GM13977 (cell line): Measurements from ENCODE around the gene CHST4.

Source experiments
- DNase-seq: peaks from one replicate; pipeline ENCODE4 v3.0.0; 2012; ENCODE audit warnings: low spot score
- in situ Hi-C: fragments of 300-500 bp; cut with MboI; formaldehyde crosslinking; loops from one replicate; pipeline ENCODE4 v1.12.0; 2022; ENCODE audit warnings: low sequenced_read_pairs, low pct_unique_long_range_greater_than_20kb, mixed read lengths, inconsistent platforms; ENCODE audit not compliant: unreplicated experiment
- TF ChIP-seq, protein P1 (sequence below): IDR thresholded peaks from 2 replicates; pipeline ENCODE4 v1.5.1; 2012; ENCODE audit warnings: mild to moderate bottlenecking, control low read depth; ENCODE audit not compliant: insufficient read depth; ENCODE audit errors: extremely low read depth, missing control alignments

CHST4 gene

DNA sequence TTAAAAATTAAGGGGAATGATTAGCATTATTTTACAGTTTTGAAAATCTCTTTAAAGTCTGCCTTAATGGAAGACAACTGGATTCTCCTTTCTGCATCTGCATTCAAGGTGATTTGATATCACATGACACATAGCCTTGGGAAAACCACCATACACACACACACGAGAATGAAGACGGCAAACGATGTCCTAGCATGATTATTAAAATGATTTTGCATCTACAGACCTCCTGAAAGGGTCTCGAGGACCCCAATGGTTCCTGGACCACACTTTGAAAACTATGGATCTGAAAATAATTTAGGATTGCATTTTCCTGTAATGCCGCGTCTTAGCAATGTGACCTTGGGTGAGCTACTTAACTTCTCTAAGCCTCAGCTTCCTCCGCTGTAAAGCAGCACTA lies 11.8 kb upstream of the CHST4 start:
- TF ChIP-seq, protein P1, sequence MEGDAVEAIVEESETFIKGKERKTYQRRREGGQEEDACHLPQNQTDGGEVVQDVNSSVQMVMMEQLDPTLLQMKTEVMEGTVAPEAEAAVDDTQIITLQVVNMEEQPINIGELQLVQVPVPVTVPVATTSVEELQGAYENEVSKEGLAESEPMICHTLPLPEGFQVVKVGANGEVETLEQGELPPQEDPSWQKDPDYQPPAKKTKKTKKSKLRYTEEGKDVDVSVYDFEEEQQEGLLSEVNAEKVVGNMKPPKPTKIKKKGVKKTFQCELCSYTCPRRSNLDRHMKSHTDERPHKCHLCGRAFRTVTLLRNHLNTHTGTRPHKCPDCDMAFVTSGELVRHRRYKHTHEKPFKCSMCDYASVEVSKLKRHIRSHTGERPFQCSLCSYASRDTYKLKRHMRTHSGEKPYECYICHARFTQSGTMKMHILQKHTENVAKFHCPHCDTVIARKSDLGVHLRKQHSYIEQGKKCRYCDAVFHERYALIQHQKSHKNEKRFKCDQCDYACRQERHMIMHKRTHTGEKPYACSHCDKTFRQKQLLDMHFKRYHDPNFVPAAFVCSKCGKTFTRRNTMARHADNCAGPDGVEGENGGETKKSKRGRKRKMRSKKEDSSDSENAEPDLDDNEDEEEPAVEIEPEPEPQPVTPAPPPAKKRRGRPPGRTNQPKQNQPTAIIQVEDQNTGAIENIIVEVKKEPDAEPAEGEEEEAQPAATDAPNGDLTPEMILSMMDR: no peak
- in situ Hi-C loops: no loop called here
- DNase-seq: no peak

DNA sequence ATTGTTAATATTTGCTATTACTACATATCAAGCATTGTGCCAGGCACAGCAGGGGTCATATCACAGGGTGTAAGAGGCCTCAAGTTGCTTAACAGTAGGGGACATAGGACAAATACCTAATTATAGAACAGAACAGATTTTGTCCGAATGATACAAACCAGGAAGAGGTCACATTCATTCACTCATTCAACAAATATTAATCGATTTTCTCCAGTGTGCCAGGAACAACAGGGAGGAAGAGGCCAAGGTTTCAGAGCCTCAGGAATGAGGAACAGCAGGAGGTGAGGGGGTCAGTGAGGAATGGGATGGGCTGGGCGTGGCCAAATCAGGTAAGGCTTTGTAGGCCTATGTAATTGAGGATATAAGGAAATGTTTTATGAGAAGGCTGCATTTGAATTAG lies 11.2 kb upstream of the CHST4 start:
- no peak for DNase-seq
- TF ChIP-seq, protein P1: no peak
- in situ Hi-C loops: no loop called here

DNA sequence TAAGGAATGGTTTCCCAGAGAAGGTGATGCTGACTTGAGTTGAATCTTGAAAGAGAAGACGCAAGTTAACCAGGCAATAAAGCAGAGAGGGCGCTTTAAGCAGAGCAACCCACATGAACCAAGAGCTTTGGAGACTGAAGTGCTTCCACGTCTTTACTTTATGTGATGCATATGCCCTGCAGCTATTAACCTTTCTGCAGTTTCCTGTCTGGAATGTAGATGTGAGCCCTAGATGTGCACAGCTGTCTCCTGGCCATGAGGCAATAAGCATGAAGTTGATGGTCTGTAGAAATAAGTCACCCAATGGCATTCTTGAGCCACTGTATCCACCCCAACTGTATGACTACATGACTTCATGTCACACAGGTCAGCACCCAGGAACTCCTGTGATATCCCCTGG lies 5.7 kb upstream of the CHST4 start:
- TF ChIP-seq, protein P1: no peak
- in situ Hi-C loops: no loop called here
- no peak for DNase-seq

DNA sequence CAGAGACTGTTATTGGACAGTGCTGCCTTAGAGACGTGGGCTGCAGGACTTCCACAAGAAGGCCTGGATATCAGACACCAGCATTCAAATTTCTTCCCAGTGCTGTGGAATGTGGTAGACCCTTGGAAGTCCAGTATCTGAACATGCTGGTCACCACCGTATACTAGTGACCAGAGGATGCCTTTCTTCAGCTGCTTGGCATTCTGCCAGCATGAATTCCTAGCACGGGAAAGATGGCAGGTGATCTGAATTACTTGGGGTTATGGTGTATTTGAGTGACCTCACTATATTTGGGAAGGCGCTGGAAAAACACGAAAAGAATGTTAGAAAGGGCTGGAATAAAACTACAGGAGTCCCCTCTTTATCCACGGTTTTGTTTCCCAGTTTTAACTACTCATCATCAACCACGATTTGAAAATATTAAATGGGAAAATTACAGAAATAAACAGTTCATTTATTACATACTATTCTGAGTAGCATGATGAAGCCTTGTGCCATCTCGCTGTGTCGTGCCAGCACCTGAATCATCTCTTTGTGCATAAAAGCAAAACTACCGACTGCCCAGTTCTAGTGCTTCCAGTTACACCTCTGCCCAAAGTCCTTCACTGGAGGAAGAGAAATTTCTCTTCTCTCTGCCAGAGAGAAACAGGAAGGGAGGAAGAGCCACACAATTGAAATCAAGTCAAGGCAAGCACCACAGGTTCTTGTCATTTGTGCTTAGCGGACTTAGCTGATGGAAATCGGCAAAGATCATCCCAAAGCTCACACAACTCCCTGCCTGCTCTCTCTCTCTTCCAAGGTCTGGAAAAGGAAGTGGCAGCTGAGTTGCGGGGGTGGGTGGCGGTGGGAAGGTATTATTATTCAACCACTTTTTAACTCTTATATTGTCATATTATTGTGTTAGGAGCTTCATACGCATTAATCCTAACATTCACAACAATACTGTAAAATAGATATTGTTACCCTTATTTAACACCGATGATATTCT lies 1.4 kb upstream of the CHST4 start:
- in situ Hi-C loops: no loop called here
- no peak for DNase-seq
- TF ChIP-seq, protein P1: no peak

DNA sequence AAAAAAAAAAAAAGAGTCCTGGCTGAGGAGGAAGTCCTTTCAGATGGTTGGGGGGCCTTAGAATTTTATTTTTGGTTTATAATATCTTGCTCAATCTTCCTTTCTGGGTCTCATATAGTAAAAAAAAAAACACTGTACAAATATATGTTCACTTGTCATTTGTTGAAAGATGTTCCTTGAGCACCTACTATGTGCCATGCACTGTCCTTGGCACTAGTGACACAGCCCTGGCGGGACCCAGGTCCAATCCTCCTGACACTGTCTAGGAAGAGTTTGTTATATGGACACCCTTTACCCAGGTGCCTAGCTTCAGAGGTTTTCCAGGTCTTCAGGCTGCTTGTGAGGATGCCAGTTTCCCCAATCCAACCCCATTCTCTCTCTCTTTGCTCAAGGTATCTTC lies 2.0 kb downstream of the CHST4 start:
- no peak for DNase-seq
- TF ChIP-seq, protein P1: no peak
- in situ Hi-C loops: no loop called here

DNA sequence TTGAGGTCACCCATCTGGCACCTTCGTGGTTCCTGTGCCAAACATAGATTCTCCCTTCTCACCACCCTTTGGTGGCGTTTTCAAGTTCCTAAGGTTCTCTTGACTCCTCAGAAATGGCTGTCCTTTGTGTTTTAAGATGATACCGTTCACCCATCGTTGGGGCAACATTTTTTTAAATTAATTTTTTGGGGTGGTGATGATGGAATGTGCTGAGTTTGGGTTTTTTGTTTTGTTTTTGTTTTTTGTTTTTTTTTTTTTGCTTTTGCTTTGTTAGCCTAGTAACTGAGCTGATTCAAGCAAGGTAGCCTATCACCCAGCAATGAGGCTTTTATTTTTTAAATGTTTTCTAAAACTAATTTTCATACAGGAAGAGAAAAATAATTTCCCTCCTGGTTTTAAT lies 2.6 kb downstream of the CHST4 start:
- no peak for DNase-seq
- TF ChIP-seq, protein P1: no peak
- in situ Hi-C loops: no loop called here
